HepG2 (cell line): Measurements from ENCODE around the gene MYL9. TPM values are rescaled to one million over a fixed set of nuclear protein-coding genes. Genes with fewer than 3 reads are reported as not detected.
A peak's percentile ranks its signal among the peaks of the same experiment; 100 is the strongest.

ENCODE experiments used
- EED ChIP-seq: sonication (generic); formaldehyde crosslinking; IDR thresholded peaks from 2 replicates; pipeline ENCODE4 v1.5.0; 2020; ENCODE audit warnings: mild to moderate bottlenecking, missing genetic modification reagents
- ETV6 ChIP-seq: sonication (generic); formaldehyde crosslinking; conservative IDR thresholded peaks from 2 replicates; pipeline ENCODE4 v1.4.0; 2020; ENCODE audit warnings: missing genetic modification reagents
- FIP1L1 ChIP-seq: fragments of 200-400 bp; formaldehyde crosslinking; IDR thresholded peaks from 2 replicates; pipeline ENCODE4 v1.6.1; 2018; ENCODE audit warnings: low read depth, mild to moderate bottlenecking, low read length, moderate library complexity, borderline replicate concordance; ENCODE audit not compliant: insufficient read depth
- GATAD2A ChIP-seq: IDR thresholded peaks from 2 replicates; pipeline ENCODE4 v1.6.1; 2016
- GFI1 ChIP-seq: sonication (generic); formaldehyde crosslinking; IDR thresholded peaks from 2 replicates; pipeline ENCODE4 v1.5.0; 2020; ENCODE audit warnings: missing genetic modification reagents, mild to moderate bottlenecking, borderline replicate concordance
- GPN1 ChIP-seq: sonication (generic); formaldehyde crosslinking; IDR thresholded peaks from 2 replicates; pipeline ENCODE4 v1.5.1; 2020; ENCODE audit warnings: missing genetic modification reagents, borderline replicate concordance
- HNRNPH1 ChIP-seq: fragments of 200-400 bp; formaldehyde crosslinking; optimal IDR thresholded peaks from 2 replicates; pipeline ENCODE3; 2017; ENCODE audit warnings: mild to moderate bottlenecking, low read depth, low read length
- JDP2 ChIP-seq: sonication (generic); formaldehyde crosslinking; IDR thresholded peaks from 2 replicates; pipeline ENCODE4 v1.8.1; 2022; ENCODE audit warnings: missing genetic modification reagents, borderline replicate concordance
- KLF13 ChIP-seq: sonication (generic); formaldehyde crosslinking; IDR thresholded peaks from 2 replicates; pipeline ENCODE4 v1.4.0; 2020; ENCODE audit warnings: mild to moderate bottlenecking, missing genetic modification reagents
- MIXL1 ChIP-seq: IDR thresholded peaks from 2 replicates; pipeline ENCODE4 v1.6.1; 2016
- MXD3 ChIP-seq: IDR thresholded peaks from 2 replicates; pipeline ENCODE4 v1.6.1; 2016; ENCODE audit warnings: mild to moderate bottlenecking, missing biosample characterization, missing genetic modification reagents
- NCOA2 ChIP-seq: sonication (generic); formaldehyde crosslinking; IDR thresholded peaks from 2 replicates; pipeline ENCODE4 v1.8.0; 2022; ENCODE audit warnings: inconsistent platforms
- NFE2L1 ChIP-seq: sonication (generic); formaldehyde crosslinking; IDR thresholded peaks from 2 replicates; pipeline ENCODE4 v1.4.0; 2020; ENCODE audit warnings: missing genetic modification reagents, mild to moderate bottlenecking, borderline replicate concordance
- ONECUT2 ChIP-seq: sonication (generic); formaldehyde crosslinking; IDR thresholded peaks from 2 replicates; pipeline ENCODE4 v1.4.0; 2020; ENCODE audit warnings: missing genetic modification reagents
- PAX8 ChIP-seq: sonication (generic); formaldehyde crosslinking; IDR thresholded peaks from 2 replicates; pipeline ENCODE4 v1.8.0; 2022; ENCODE audit warnings: mild to moderate bottlenecking, missing genetic modification reagents, borderline replicate concordance
- POLR2A ChIP-seq, 2 experiments: IDR thresholded peaks; 2 replicates each; pipeline ENCODE4 v1.6.1; 2011; ENCODE audit warnings: low read depth in 2 of 2, low read length in 2 of 2, mild to moderate bottlenecking in 1 of 2, moderate library complexity in 1 of 2; ENCODE audit not compliant: insufficient read depth in 1 of 2
- REXO4 ChIP-seq: sonication (generic); formaldehyde crosslinking; IDR thresholded peaks from 2 replicates; pipeline ENCODE4 v1.8.0; 2022; ENCODE audit warnings: missing genetic modification reagents, mild to moderate bottlenecking, borderline replicate concordance
- SNAPC2 ChIP-seq: sonication (generic); formaldehyde crosslinking; IDR thresholded peaks from 2 replicates; pipeline ENCODE4 v1.8.1; 2022; ENCODE audit warnings: mild to moderate bottlenecking, missing genetic modification reagents
- ZNF337 ChIP-seq: sonication (generic); formaldehyde crosslinking; IDR thresholded peaks from 2 replicates; pipeline ENCODE4 v1.5.1; 2020; ENCODE audit warnings: missing genetic modification reagents, low read depth, mild to moderate bottlenecking, borderline replicate concordance
- ZNF431 ChIP-seq: sonication (generic); formaldehyde crosslinking; IDR thresholded peaks from 2 replicates; pipeline ENCODE4 v1.9.0; 2022; ENCODE audit warnings: missing genetic modification reagents, low read depth, mild to moderate bottlenecking, borderline replicate concordance
- ZNF562 ChIP-seq: sonication (generic); formaldehyde crosslinking; IDR thresholded peaks from 2 replicates; pipeline ENCODE4 v1.8.0; 2022; ENCODE audit warnings: missing genetic modification reagents, borderline replicate concordance
- ZNF609 ChIP-seq: sonication (generic); formaldehyde crosslinking; IDR thresholded peaks from 2 replicates; pipeline ENCODE4 v1.4.0; 2020; ENCODE audit warnings: mild to moderate bottlenecking, missing genetic modification reagents, borderline replicate concordance
- ZNF703 ChIP-seq: sonication (generic); formaldehyde crosslinking; IDR thresholded peaks from 2 replicates; pipeline ENCODE4 v1.5.1; 2020; ENCODE audit warnings: missing genetic modification reagents, mild to moderate bottlenecking, moderate library complexity, borderline replicate concordance
- polyA plus RNA-seq, 8 experiments: library from polyadenylated mRNA; depleted of rRNA in 3 of 8; stranded (reverse) in 7 of 8; unstranded in 1 of 8; fragments of >200 nt; fragmentation: Illumina TruSeq in 4 of 8; extraction: Trizol in 4 of 8; gene quantifications; 2 replicates each; pipeline versions ENCODE4 v1.2.1 to v1.2.3, GENCODE V29; 2011 to 2016; ENCODE audit warnings: low read depth in 4 of 8, missing spikeins in 1 of 8, mixed read lengths in 1 of 8; ENCODE audit not compliant: insufficient read depth in 1 of 8
- total RNA-seq, 5 experiments: library from RNA; depleted of rRNA; stranded (reverse); fragments of >200 nt; fragmentation: Illumina TruSeq; extraction: Trizol; gene quantifications; 2 replicates each; pipeline ENCODE4 v1.2.3, GENCODE V29; 2016; ENCODE audit warnings: low read depth in 1 of 5
- TF ChIP-seq, protein P1 (sequence below): sonication (generic); formaldehyde crosslinking; IDR thresholded peaks from 2 replicates; pipeline ENCODE4 v1.8.0; 2022; ENCODE audit warnings: missing genetic modification reagents, mild to moderate bottlenecking, inconsistent platforms, borderline replicate concordance
- TF ChIP-seq, protein P2 (sequence below): sonication (generic); formaldehyde crosslinking; IDR thresholded peaks from 2 replicates; pipeline ENCODE4 v1.4.0; 2020; ENCODE audit warnings: mild to moderate bottlenecking, missing genetic modification reagents

Gene MYL9
- total and polyA plus RNA-seq, 2 of the 13 experiments (the other 11 are each of a cell fraction or from before 2014, with no cell fraction given) = 0.87 to 2.2 TPM

DNA sequence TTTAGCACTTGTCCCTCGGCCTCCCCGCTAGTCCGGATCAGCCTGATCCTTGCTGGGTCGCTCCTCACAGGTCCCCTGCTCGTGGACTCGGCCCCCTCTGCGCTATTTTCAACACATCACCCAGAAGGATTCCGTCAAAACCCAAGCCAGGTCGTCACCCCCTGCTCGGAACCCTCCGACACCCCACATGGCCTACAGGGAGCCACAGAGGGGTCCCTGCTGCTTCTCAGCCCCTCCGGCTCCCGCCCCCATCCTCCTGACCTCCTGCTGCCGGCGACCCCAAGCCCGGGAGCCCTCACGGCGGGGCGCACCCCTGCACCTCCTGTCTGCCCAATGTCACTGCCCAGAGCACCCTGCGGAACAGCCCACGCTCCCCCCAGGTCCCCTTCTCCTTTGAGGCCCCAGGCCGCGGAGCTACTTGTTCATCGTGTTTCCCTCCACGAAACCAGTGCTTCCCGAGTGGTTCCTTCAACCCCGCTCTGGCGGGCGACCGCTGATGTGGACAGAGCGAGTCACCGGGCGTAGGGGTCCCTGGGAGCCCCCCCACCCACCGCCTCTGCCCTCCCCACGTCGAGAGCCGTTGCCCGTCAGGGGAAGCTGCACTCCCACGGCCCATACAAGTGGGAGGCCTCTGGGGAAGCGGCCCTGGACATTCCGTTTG, 638 bp upstream of the MYL9 start (continued):
- TF ChIP-seq, protein P1, sequence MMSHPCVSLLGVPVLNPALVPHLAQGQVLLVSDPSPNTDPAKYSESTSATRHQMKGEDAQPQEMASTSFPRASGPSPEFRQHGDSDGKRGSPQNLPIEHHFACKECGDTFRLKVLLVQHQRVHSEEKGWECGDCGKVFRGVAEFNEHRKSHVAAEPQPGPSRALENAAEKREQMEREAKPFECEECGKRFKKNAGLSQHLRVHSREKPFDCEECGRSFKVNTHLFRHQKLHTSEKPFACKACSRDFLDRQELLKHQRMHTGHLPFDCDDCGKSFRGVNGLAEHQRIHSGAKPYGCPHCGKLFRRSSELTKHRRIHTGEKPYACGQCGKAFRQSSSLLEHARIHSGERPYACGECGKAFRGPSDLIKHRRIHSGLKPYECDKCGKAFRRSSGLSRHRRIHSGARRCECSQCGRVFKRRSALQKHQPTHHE (CRISPR knock-in tag) = no peak
- TF ChIP-seq JDP2 (CRISPR knock-in tag) = no peak
- TF ChIP-seq PAX8 (CRISPR knock-in tag) = no peak
- 0 out of 2 replicates have a peak, but pooled peaks have one; percentile 27 for TF ChIP-seq MXD3
- no peak for TF ChIP-seq ZNF337 (CRISPR knock-in tag)
- TF ChIP-seq FIP1L1 = no peak
- no peak for TF ChIP-seq NFE2L1
- TF ChIP-seq KLF13 = no peak
- no peak for TF ChIP-seq ETV6
- no peak for TF ChIP-seq GATAD2A (CRISPR knock-in tag)
- no peak for TF ChIP-seq GPN1 (CRISPR knock-in tag)
- no peak for TF ChIP-seq SNAPC2 (CRISPR knock-in tag)
- TF ChIP-seq ZNF609 = no peak
- no peak for TF ChIP-seq NCOA2 (CRISPR knock-in tag)
- no peak for TF ChIP-seq REXO4
- no peak for TF ChIP-seq MIXL1 (CRISPR knock-in tag)
- TF ChIP-seq ZNF562 (CRISPR knock-in tag) = no peak
- TF ChIP-seq ZNF431 = no peak
- TF ChIP-seq POLR2A (IDR thresholded peaks at IDR 0.05; ENCODE audit: insufficient read depth in 1 of 2, low read depth in 2 of 2, low read length in 2 of 2) = no peak
- TF ChIP-seq GFI1 = no peak
- TF ChIP-seq ZNF703 (CRISPR knock-in tag) = no peak
- no peak for TF ChIP-seq ONECUT2 (CRISPR knock-in tag)
- no peak for TF ChIP-seq HNRNPH1
- TF ChIP-seq, protein P2, sequence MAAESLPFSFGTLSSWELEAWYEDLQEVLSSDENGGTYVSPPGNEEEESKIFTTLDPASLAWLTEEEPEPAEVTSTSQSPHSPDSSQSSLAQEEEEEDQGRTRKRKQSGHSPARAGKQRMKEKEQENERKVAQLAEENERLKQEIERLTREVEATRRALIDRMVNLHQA (CRISPR knock-in tag) = no peak
- TF ChIP-seq EED (CRISPR knock-in tag) = no peak
